ENCODE results near the gene FSTL3. TPM values are rescaled to one million over a fixed set of nuclear protein-coding genes. Genes with fewer than 3 reads are reported as not detected.

FSTL3 gene
- total RNA-seq, 1 experiment from 2014 or later, result 40.9 TPM

DNA sequence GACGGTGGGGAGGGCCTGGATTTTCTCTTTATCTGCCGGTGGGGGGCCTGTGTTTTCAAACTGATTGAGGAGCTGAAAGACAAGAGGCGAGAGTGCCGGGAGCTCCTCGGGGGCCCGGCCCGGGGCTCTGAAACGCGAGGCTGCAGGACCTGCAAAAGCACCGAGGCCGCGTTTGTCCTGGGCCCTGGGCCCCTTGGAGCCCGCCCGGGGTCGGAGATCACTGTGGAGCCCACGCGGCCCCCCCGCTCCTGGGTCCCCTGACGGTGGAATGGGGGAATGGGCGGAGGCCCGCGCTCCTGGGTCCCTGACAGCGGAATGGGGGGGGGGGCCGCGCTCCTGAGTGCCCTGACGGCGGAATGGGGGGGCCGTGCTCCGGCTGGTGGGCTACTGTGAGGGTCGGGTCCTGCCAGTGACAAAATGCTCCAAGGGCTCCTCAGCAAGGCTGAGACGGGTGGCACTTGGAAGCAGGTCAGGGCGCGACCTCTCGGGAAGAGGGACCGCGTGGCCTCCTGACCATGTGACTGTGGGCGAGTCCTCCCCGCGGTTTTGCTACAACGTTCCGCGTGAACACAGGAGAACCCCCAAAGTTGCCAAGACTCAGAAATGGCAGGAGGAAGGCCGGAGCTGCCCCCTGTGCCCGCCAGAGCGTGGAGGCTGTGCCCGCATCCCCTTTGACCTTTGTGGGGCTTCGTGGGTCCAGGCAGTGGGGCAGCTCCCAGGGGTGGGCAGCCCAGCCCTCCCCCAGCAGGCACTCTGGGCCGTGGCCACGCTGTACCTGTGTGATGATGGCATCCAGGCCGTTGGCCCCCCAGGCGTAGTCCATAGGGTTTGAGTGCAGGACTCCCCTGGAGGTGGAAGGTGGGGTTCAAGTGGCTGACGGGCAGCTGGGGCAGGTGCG lies 27.0 kb upstream of the FSTL3 start:
- TF ChIP-seq CTCF (conservative IDR thresholded peaks at IDR 0.05) (no peak), EZH2 (IDR thresholded peaks at IDR 0.05; ENCODE audit: low read depth) (no peak)
- H3K4me1 ChIP-seq (replicated peaks; ENCODE audit: insufficient read depth), result no peaks in the 10 kb centered on the region
- no peaks in the 10 kb centered on the region for H3K27me3 ChIP-seq (ENCODE audit: insufficient read depth, low read depth)
- no peak overlapping the region for H2AFZ ChIP-seq
- no peaks in the 10 kb centered on the region for H3K36me3 ChIP-seq (ENCODE audit: low read depth)
- H3K27ac ChIP-seq, result no peak overlapping the region
- no peak for DNase-seq
- H4K20me1 ChIP-seq (ENCODE audit: insufficient read depth), result peaks cover 33% of the 10 kb centered on the region
- H3K4me3 ChIP-seq, result no peak overlapping the region
- H3K4me2 ChIP-seq, result no peak overlapping the region
- intact Hi-C loops (cut with micrococcal nuclease; ENCODE audit: unreplicated experiment), result no loop called here
- POLR2A ChIA-PET (ENCODE audit: unreplicated experiment), result interaction anchor here (0.6 kb wide), 1 partner anchor 64 kb away, joined by 4 read pairs; no protein-coding TSS in a partner anchor
- BruUV-seq (replicated peaks), result no TSS peak
- H3K9me3 ChIP-seq (ENCODE audit: insufficient read depth, low read depth), result no peaks in the 10 kb centered on the region
- no peaks in the 10 kb centered on the region for H3K9me2 ChIP-seq (ENCODE audit: insufficient read depth)
- peaks cover 6% of the 10 kb centered on the region; the same call in 1 of the 2 replicates for H3F3A ChIP-seq (ENCODE audit: insufficient read depth, low read depth)
- H3K79me2 ChIP-seq (ENCODE audit: low read depth), result peaks cover 21% of the 10 kb centered on the region
- CTCF ChIA-PET, result interaction anchor here (0.6 kb wide), 1 partner anchor 12 kb away, joined by 3 read pairs; no protein-coding TSS in a partner anchor

GRCh38 chr19:650121-650520 lies 26.1 kb upstream of the FSTL3 start:
- H3K4me2 ChIP-seq, result no peak overlapping the region
- BruUV-seq (replicated peaks), result no TSS peak
- no peaks in the 10 kb centered on the region for H3K27me3 ChIP-seq (ENCODE audit: insufficient read depth, low read depth)
- CTCF ChIA-PET, result no interaction called here
- H3F3A ChIP-seq (ENCODE audit: insufficient read depth, low read depth), result peaks cover 6% of the 10 kb centered on the region; the same call in 1 of the 2 replicates
- no peak for DNase-seq
- H3K9me2 ChIP-seq (ENCODE audit: insufficient read depth), result no peaks in the 10 kb centered on the region
- H2AFZ ChIP-seq, result no peak overlapping the region
- no peaks in the 10 kb centered on the region for H3K36me3 ChIP-seq (ENCODE audit: low read depth)
- no peak overlapping the region for H3K4me3 ChIP-seq
- no peak for TF ChIP-seq CTCF (conservative IDR thresholded peaks at IDR 0.05)
- TF ChIP-seq EZH2 (IDR thresholded peaks at IDR 0.05; ENCODE audit: low read depth), result no peak
- H4K20me1 ChIP-seq (ENCODE audit: insufficient read depth), result peaks cover 43% of the 10 kb centered on the region
- no peaks in the 10 kb centered on the region for H3K4me1 ChIP-seq (replicated peaks; ENCODE audit: insufficient read depth)
- POLR2A ChIA-PET (ENCODE audit: unreplicated experiment), result no interaction called here
- H3K9me3 ChIP-seq (ENCODE audit: insufficient read depth, low read depth), result no peaks in the 10 kb centered on the region
- peaks cover 29% of the 10 kb centered on the region for H3K79me2 ChIP-seq (ENCODE audit: low read depth)
- no peak overlapping the region for H3K27ac ChIP-seq
- intact Hi-C loops (cut with micrococcal nuclease; ENCODE audit: unreplicated experiment), result no loop called here

DNA sequence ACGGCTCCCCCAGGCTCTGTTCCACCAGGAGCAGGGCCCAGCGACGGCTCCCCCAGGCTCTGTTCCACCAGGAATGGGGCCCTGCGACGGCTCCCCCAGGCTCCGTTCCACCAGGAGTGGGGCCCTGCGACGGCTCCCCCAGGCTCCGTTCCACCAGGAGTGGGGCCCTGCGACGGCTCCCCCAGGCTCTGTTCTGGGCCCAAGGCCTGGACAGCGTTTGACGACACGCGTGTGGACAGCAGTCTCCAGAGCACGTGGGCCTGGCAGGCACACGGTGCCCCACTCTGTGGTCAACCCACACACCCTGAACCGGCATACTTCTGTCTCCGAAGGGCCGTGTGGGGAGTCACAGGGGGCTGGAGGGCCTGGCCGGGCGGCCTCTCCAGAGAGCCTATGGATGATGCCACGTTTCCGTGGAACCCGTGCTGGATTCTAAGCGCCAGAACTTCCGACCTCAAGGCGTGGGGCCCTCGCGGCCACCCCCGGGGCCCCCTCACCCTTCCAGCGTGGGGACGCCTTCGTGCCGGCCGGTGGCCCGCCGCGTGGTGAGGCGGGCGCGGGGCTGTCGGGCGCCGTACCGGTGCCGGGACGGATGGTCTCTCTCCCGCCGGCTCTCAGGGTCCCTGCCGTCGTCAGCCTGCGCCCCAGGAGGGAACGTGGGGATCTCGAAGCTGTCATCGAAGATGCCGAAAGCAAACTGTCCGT lies 24.9 kb upstream of the FSTL3 start:
- Histone ChIP-seq H3K36me3 (ENCODE audit: low read depth) (no peaks in the 10 kb centered on the region), H3K9me3 (ENCODE audit: insufficient read depth, low read depth) (no peaks in the 10 kb centered on the region), H3K4me2 (no peak overlapping the region), H3F3A (ENCODE audit: insufficient read depth, low read depth) (peaks cover 10% of the 10 kb centered on the region; the same call in 1 of the 2 replicates), H3K4me1 (replicated peaks; ENCODE audit: insufficient read depth) (no peaks in the 10 kb centered on the region), H3K4me3 (no peak overlapping the region), H3K27ac (no peak overlapping the region), H3K27me3 (ENCODE audit: insufficient read depth, low read depth) (no peaks in the 10 kb centered on the region), H4K20me1 (ENCODE audit: insufficient read depth) (peaks cover 54% of the 10 kb centered on the region), H2AFZ (no peak overlapping the region), H3K79me2 (ENCODE audit: low read depth) (peaks cover 41% of the 10 kb centered on the region), H3K9me2 (ENCODE audit: insufficient read depth) (no peaks in the 10 kb centered on the region)
- intact Hi-C loops (cut with micrococcal nuclease; ENCODE audit: unreplicated experiment), result no loop called here
- POLR2A ChIA-PET (ENCODE audit: unreplicated experiment), result no interaction called here
- TF ChIP-seq CTCF (conservative IDR thresholded peaks at IDR 0.05) (no peak), EZH2 (IDR thresholded peaks at IDR 0.05; ENCODE audit: low read depth) (no peak)
- CTCF ChIA-PET, result no interaction called here
- BruUV-seq (replicated peaks), result no TSS peak
- no peak for DNase-seq

All from PC-9 (cell line).